Measurements from ENCODE around the gene HS6ST3.

Gene HS6ST3

GRCh38 chr13:96342852-96343465 lies 253.1 kb downstream of the HS6ST3 start:
- no peak for DNase-seq

GRCh38 chr13:96346921-96347320 lies 257.0 kb downstream of the HS6ST3 start:
- no peak for DNase-seq

- no peak for DNase-seq
Measured at GRCh38 chr13:96373597-96373996, 283.7 kb downstream of the HS6ST3 start.

GRCh38 chr13:96377835-96378234 lies 287.9 kb downstream of the HS6ST3 start:
- no peak for DNase-seq

GRCh38 chr13:96379967-96380366 lies 290.1 kb downstream of the HS6ST3 start:
- DNase-seq, result no peak

- DNase-seq, result no peak
Measured at GRCh38 chr13:96381681-96382080, 291.8 kb downstream of the HS6ST3 start.

GRCh38 chr13:96388598-96388997 lies 298.7 kb downstream of the HS6ST3 start:
- DNase-seq, result no peak

GRCh38 chr13:96391606-96392005 lies 301.7 kb downstream of the HS6ST3 start:
- DNase-seq, result no peak

- no peak for DNase-seq
Measured at GRCh38 chr13:96397807-96398206, 307.9 kb downstream of the HS6ST3 start.

- no peak for DNase-seq
Measured at GRCh38 chr13:96398486-96398885, 308.6 kb downstream of the HS6ST3 start.

GRCh38 chr13:96403241-96403640 lies 313.3 kb downstream of the HS6ST3 start:
- no peak for DNase-seq

- DNase-seq, result no peak
Measured at GRCh38 chr13:96403651-96404050, 313.7 kb downstream of the HS6ST3 start.

GRCh38 chr13:96415831-96416385 lies 326.0 kb downstream of the HS6ST3 start:
- no peak for DNase-seq

- DNase-seq, result no peak
Measured at GRCh38 chr13:96417939-96418685, 328.2 kb downstream of the HS6ST3 start.

- no peak for DNase-seq
Measured at GRCh38 chr13:96421314-96421713, 331.4 kb downstream of the HS6ST3 start.

- no peak for DNase-seq
Measured at GRCh38 chr13:96422002-96422401, 332.1 kb downstream of the HS6ST3 start.

GRCh38 chr13:96426167-96426566 lies 336.3 kb downstream of the HS6ST3 start:
- no peak for DNase-seq

- no peak for DNase-seq
Measured at GRCh38 chr13:96428911-96429310, 339.0 kb downstream of the HS6ST3 start.

- DNase-seq, result no peak
Measured at GRCh38 chr13:96431044-96431581, 341.2 kb downstream of the HS6ST3 start.

- no peak for DNase-seq
Measured at GRCh38 chr13:96444676-96445075, 354.8 kb downstream of the HS6ST3 start.

- no peak for DNase-seq
Measured at GRCh38 chr13:96449920-96450319, 360.0 kb downstream of the HS6ST3 start.

GRCh38 chr13:96450326-96451020 lies 360.6 kb downstream of the HS6ST3 start:
- DNase-seq, result no peak

- no peak for DNase-seq
Measured at GRCh38 chr13:96454466-96454865, 364.6 kb downstream of the HS6ST3 start.

Measured in inflammatory macrophage treated with lipopolysaccharide for 4 hours (primary cell).